HepG2 (cell line): ENCODE results near the gene TOPORS. TPM values are rescaled to one million over a fixed set of nuclear protein-coding genes. Genes with fewer than 3 reads are reported as not detected.

Experiments used
- CENPX ChIP-seq: sonication (generic); formaldehyde crosslinking; IDR thresholded peaks from 2 replicates; pipeline ENCODE4 v1.9.0; 2021; ENCODE audit warnings: mild to moderate bottlenecking, missing genetic modification reagents, moderate library complexity
- CHCHD3 ChIP-seq: sonication (generic); formaldehyde crosslinking; IDR thresholded peaks from 2 replicates; pipeline ENCODE4 v1.8.0; 2022; ENCODE audit warnings: mild to moderate bottlenecking, missing genetic modification reagents, moderate library complexity
- CREM ChIP-seq, 2 experiments: sonication (generic) in 1 of 2; formaldehyde crosslinking in 1 of 2; IDR thresholded peaks; 2 replicates each; pipeline versions ENCODE4 v1.4.0 to v1.6.1; 2016 to 2020; ENCODE audit warnings: antibody characterized with exemption in 1 of 2, mild to moderate bottlenecking in 1 of 2, missing genetic modification reagents in 1 of 2
- FOXK2 ChIP-seq: fragments of 450-650 bp; IDR thresholded peaks from 2 replicates; pipeline ENCODE4 v1.6.1; 2016
- HIVEP1 ChIP-seq: sonication (generic); formaldehyde crosslinking; IDR thresholded peaks from 2 replicates; pipeline ENCODE4 v1.4.0; 2020; ENCODE audit warnings: mild to moderate bottlenecking, missing genetic modification reagents
- IRF1 ChIP-seq: sonication (generic); formaldehyde crosslinking; IDR thresholded peaks from 2 replicates; pipeline ENCODE4 v1.4.0; 2020; ENCODE audit warnings: low read depth, mild to moderate bottlenecking, missing genetic modification reagents
- NFAT5 ChIP-seq: sonication (generic); formaldehyde crosslinking; IDR thresholded peaks from 2 replicates; pipeline ENCODE4 v1.4.0; 2020; ENCODE audit warnings: missing genetic modification reagents
- RORA ChIP-seq: sonication (generic); formaldehyde crosslinking; IDR thresholded peaks from 2 replicates; pipeline ENCODE4 v1.5.0; 2020; ENCODE audit warnings: mild to moderate bottlenecking, missing genetic modification reagents, moderate library complexity
- SMARCC2 ChIP-seq: fragments of 450-650 bp; IDR thresholded peaks from 2 replicates; pipeline ENCODE4 v1.6.1; 2017; ENCODE audit warnings: antibody characterized with exemption, mild to moderate bottlenecking
- TBP ChIP-seq: sonication (generic); formaldehyde crosslinking; IDR thresholded peaks from 2 replicates; pipeline ENCODE4 v1.5.0; 2020; ENCODE audit warnings: missing genetic modification reagents
- ZFYVE20 ChIP-seq: sonication (generic); formaldehyde crosslinking; IDR thresholded peaks from 2 replicates; pipeline ENCODE4 v1.8.0; 2023; ENCODE audit warnings: low read depth, mild to moderate bottlenecking, moderate library complexity, missing genetic modification reagents, borderline replicate concordance
- ZNF225 ChIP-seq: sonication (generic); formaldehyde crosslinking; IDR thresholded peaks from 2 replicates; pipeline ENCODE4 v1.4.0; 2020; ENCODE audit warnings: mild to moderate bottlenecking, missing genetic modification reagents
- ZNF432 ChIP-seq: sonication (generic); formaldehyde crosslinking; IDR thresholded peaks from 2 replicates; pipeline ENCODE4 v1.5.0; 2020; ENCODE audit warnings: missing genetic modification reagents, mild to moderate bottlenecking, borderline replicate concordance
- ZNF619 ChIP-seq: sonication (generic); formaldehyde crosslinking; IDR thresholded peaks from 2 replicates; pipeline ENCODE4 v1.4.0; 2020; ENCODE audit warnings: mild to moderate bottlenecking, missing genetic modification reagents
- ZNF75D ChIP-seq: sonication (generic); formaldehyde crosslinking; IDR thresholded peaks from 2 replicates; pipeline ENCODE4 v1.8.1; 2023; ENCODE audit warnings: missing genetic modification reagents, mild to moderate bottlenecking, borderline replicate concordance
- polyA plus RNA-seq, 8 experiments: library from polyadenylated mRNA; depleted of rRNA in 3 of 8; stranded (reverse) in 7 of 8; unstranded in 1 of 8; fragments of >200 nt; fragmentation: Illumina TruSeq in 4 of 8; extraction: Trizol in 4 of 8; gene quantifications; 2 replicates each; pipeline versions ENCODE4 v1.2.1 to v1.2.3, GENCODE V29; 2011 to 2016; ENCODE audit warnings: low read depth in 4 of 8, missing spikeins in 1 of 8, mixed read lengths in 1 of 8; ENCODE audit not compliant: insufficient read depth in 1 of 8
- total RNA-seq, 5 experiments: library from RNA; depleted of rRNA; stranded (reverse); fragments of >200 nt; fragmentation: Illumina TruSeq; extraction: Trizol; gene quantifications; 2 replicates each; pipeline ENCODE4 v1.2.3, GENCODE V29; 2016; ENCODE audit warnings: low read depth in 1 of 5

TOPORS gene
- total and polyA plus RNA-seq, 2 of the 13 experiments (the other 11 are each of a cell fraction or from before 2014, with no cell fraction given), result 6.8 to 19.6 TPM

- TF ChIP-seq NFAT5 (CRISPR knock-in tag) (no peak), ZNF432 (CRISPR knock-in tag) (no peak), ZNF619 (CRISPR knock-in tag) (no peak), SMARCC2 (no peak), HIVEP1 (CRISPR knock-in tag) (peak; percentile 82), ZFYVE20 (CRISPR knock-in tag) (no peak), RORA (CRISPR knock-in tag) (no peak), ZNF225 (CRISPR knock-in tag) (peak; percentile 96; the same call in 1 of the 2 replicates), TBP (no peak), IRF1 (no peak), CREM (IDR thresholded peaks at IDR 0.05) (peak; percentile 62), CREM (CRISPR knock-in tag; IDR thresholded peaks at IDR 0.05) (no peak), CHCHD3 (0 out of 2 replicates have a peak, but pooled peaks have one; percentile 46), CENPX (CRISPR knock-in tag) (no peak), FOXK2 (no peak), ZNF75D (CRISPR knock-in tag) (no peak)
Measured at GRCh38 chr9:32552172-32552872, at the start of gene TOPORS, which contains the start of gene SMIM27 (continued).
